Lower lobe of right lung (tissue), 2 donors: ENCODE measurements around the gene QARS1. TPM values are rescaled to one million over a fixed set of nuclear protein-coding genes. Genes with fewer than 3 reads are reported as not detected.
A peak's percentile ranks its signal among the peaks of the same experiment; 100 is the strongest.

Source experiments
- ATAC-seq, 2 donors: fragments of 200-7000 bp; cut with Tn5 transposase; one replicate each; pipeline ENCODE4 v1.9.1; 2020 to 2022; ENCODE audit warnings: mild to moderate bottlenecking in 2 of 2, moderate library complexity in 2 of 2
- DNase-seq: peaks from one replicate; pipeline ENCODE4 v3.0.0-alpha.2; 2020
- H3K27ac ChIP-seq: fragments of 200-600 bp; one replicate; pipeline ENCODE4 v1.8.0; 2022
- H3K27me3 ChIP-seq: fragments of 200-600 bp; one replicate; pipeline ENCODE4 v1.8.0; 2022; ENCODE audit warnings: low read depth
- H3K36me3 ChIP-seq: fragments of 200-600 bp; one replicate; pipeline ENCODE4 v1.8.0; 2022; ENCODE audit warnings: mild to moderate bottlenecking
- H3K4me1 ChIP-seq: fragments of 200-600 bp; one replicate; pipeline ENCODE4 v1.8.0; 2022
- H3K4me3 ChIP-seq: fragments of 200-600 bp; one replicate; pipeline ENCODE4 v1.8.0; 2022; ENCODE audit warnings: mild to moderate bottlenecking
- H3K9me3 ChIP-seq: fragments of 200-600 bp; one replicate; pipeline ENCODE4 v1.8.0; 2022
- CTCF ChIP-seq: fragments of 200-600 bp; IDR thresholded peaks from one replicate; pipeline ENCODE4 v1.8.0; 2022; ENCODE audit warnings: antibody characterized with exemption, mild to moderate bottlenecking
- intact Hi-C: fragments of 100-400 bp; cut with DNase I; formaldehyde crosslinking; loops from one replicate; pipeline ENCODE4 v1.11.0; 2022
- total RNA-seq: library from RNA; stranded (reverse); fragmentation: NEBNext Ultra II Directional; extraction: Animal tissue kit (Norgen Biotek cat#: 25700); gene quantifications from one replicate; pipeline ENCODE4 v1.2.1, GENCODE V29; 2021
- donor health status: DM: no; HTN: yes; CAD: no; lungs with severe emphysema.

The QARS1 gene
- total RNA-seq, 1 donor from 2014 or later: 198 TPM

GRCh38 chr3:49122886-49123545, 18.5 kb upstream of the QARS1 start:
- intact Hi-C loops: no loop called here
- no peaks in the 10 kb centered on the region for H3K27me3 ChIP-seq
- H3K9me3 ChIP-seq: no peaks in the 10 kb centered on the region
- H3K4me1 ChIP-seq: peaks cover 20% of the 10 kb centered on the region
- no peak overlapping the region for H3K27ac ChIP-seq
- no peak for TF ChIP-seq CTCF
- peaks cover 83% of the 10 kb centered on the region for H3K36me3 ChIP-seq
- ATAC-seq (no peak), DNase-seq (no peak)
- H3K4me3 ChIP-seq: no peak overlapping the region

GRCh38 chr3:49122451-49122850, 17.9 kb upstream of the QARS1 start:
- Histone ChIP-seq H3K27ac (no peak overlapping the region), H3K4me3 (no peak overlapping the region), H3K4me1 (peaks cover 20% of the 10 kb centered on the region), H3K36me3 (peaks cover 83% of the 10 kb centered on the region), H3K9me3 (no peaks in the 10 kb centered on the region), H3K27me3 (no peaks in the 10 kb centered on the region)
- DNase-seq: no peak
- TF ChIP-seq CTCF: no peak
- no peak for ATAC-seq
- intact Hi-C loops: no loop called here

GRCh38 chr3:49122022-49122421, 17.5 kb upstream of the QARS1 start:
- H3K36me3 ChIP-seq: peaks cover 84% of the 10 kb centered on the region
- no peak for DNase-seq
- no peaks in the 10 kb centered on the region for H3K27me3 ChIP-seq
- peak overlapping the region; percentile 97 for H3K27ac ChIP-seq
- H3K4me1 ChIP-seq: peaks cover 20% of the 10 kb centered on the region
- H3K9me3 ChIP-seq: no peaks in the 10 kb centered on the region
- intact Hi-C loops: no loop called here
- no peak overlapping the region for H3K4me3 ChIP-seq
- no peak for ATAC-seq
- TF ChIP-seq CTCF: no peak

- ATAC-seq (no peak), DNase-seq (no peak)
- Histone ChIP-seq H3K27me3 (no peaks in the 10 kb centered on the region), H3K27ac (peak overlapping the region; percentile 97), H3K4me1 (peaks cover 20% of the 10 kb centered on the region), H3K36me3 (peaks cover 84% of the 10 kb centered on the region), H3K4me3 (peak overlapping the region; percentile 99), H3K9me3 (no peaks in the 10 kb centered on the region)
- intact Hi-C loops: no loop called here
- TF ChIP-seq CTCF: no peak
Measured at GRCh38 chr3:49121132-49121736, 16.7 kb upstream of the QARS1 start.

- Histone ChIP-seq H3K36me3 (peaks cover 84% of the 10 kb centered on the region), H3K9me3 (no peaks in the 10 kb centered on the region), H3K27ac (peak within 1 kb of the TSS; percentile 97), H3K4me1 (peaks cover 20% of the 10 kb centered on the region), H3K27me3 (no peaks in the 10 kb centered on the region), H3K4me3 (peak within 1 kb of the TSS; percentile 99)
- no peak for TF ChIP-seq CTCF
- peak; percentile 98 for DNase-seq
- intact Hi-C loops: no loop called here
- ATAC-seq: peak; percentile 95 to 96
Measured at GRCh38 chr3:49120438-49121131, 16.0 kb upstream of the QARS1 start, which contains the start of gene USP19. Gene USP19, minus strand, starts transcription at chr3:49120823. Its CDS starts 1,678 bp downstream, at chr3:49119145.
